H4 (cell line): ENCODE measurements around the gene SP7. TPM values are rescaled to one million over a fixed set of nuclear protein-coding genes. Genes with fewer than 3 reads are reported as not detected.
"Not testable (repeated sequence)": the region's sequence is repeated elsewhere in the genome, so short reads cannot be mapped to it uniquely, and the experiment has no call there.

ENCODE experiments used
- DNase-seq: peaks from one replicate; pipeline ENCODE4 v3.0.0-alpha.2; 2015; ENCODE audit warnings: low spot score
- total RNA-seq: library from RNA; depleted of rRNA; stranded (reverse); fragments of >200 nt; shearing (Covaris generic); gene quantifications from 2 replicates; pipeline ENCODE4 v1.2.3, GENCODE V29; 2014

Gene SP7
- total RNA-seq, 1 experiment from 2014 or later: not detected

DNA sequence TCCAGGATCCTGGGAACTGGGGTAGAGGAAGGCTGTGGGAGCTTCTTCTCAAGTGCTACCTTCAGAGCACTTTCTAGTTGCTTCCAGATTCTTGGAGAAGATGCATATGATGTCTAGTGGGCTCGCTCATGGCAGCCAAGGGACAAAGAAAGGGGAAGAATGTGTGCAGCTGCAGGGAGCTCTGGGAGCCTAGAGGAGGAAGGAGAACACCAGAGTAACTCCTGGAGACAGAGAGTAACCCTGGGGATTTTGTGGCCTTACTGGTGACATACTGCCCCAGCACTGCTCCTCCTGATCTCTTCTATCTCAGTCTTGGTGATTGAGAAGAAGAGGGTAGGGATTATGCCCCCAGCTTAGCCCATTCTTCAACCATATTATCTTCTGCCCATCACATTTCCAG lies 10.3 kb upstream of the SP7 start:
- no peak for DNase-seq

DNA sequence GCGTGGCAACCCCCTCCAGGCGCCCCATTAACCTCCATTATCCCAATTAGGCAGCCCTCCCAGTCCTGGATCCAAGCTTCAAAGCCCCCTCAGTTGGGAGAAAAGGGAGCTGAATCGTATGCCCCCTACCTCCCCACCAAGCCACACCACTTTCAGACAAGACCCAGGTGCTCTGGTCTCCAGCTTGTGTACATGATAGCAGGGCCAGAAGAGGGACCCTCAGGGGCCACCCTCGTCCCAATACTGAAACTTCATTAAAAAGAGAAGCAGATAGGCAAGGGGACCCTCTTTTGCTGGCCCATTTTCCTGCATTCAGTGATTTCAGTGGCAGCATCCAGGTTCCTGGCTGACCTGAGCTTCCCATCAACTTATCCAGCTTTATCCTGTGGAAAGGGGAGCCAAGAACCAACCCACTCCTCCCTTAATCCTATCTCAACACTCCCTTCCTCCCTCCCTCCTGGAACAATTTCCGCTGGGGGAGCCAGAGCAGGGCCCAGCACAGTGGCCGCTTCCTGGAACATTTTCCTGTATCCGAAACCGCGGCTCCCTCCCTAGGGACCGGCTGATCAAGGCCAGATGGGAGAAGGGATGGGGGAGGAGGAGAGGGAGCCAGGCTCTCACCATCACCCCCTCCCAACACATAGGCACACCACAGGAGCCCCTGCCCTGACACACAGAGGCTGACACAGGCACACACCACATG lies 9.5 kb upstream of the SP7 start:
- peak; percentile 48 for DNase-seq

GRCh38 chr12:53344824-53345485 lies 8.8 kb upstream of the SP7 start:
- DNase-seq: peak; percentile 58

DNA sequence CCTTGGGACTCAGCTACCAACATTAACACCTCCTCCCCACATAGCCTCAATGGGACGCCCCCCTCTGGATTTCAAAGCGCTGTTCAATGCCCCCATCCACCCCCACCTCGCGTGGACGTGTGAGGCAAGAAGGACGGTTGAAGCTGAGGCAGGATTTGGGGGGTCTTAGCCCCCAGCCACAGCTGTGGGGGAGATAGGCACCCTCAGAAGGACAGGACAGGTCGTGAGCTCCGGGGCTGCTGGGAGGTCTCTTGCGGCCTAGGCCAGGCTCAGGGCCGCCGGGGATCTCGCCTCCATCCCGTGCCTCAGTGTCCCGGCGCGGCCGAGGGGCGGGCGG lies 8.3 kb upstream of the SP7 start:
- DNase-seq: no peak

DNA sequence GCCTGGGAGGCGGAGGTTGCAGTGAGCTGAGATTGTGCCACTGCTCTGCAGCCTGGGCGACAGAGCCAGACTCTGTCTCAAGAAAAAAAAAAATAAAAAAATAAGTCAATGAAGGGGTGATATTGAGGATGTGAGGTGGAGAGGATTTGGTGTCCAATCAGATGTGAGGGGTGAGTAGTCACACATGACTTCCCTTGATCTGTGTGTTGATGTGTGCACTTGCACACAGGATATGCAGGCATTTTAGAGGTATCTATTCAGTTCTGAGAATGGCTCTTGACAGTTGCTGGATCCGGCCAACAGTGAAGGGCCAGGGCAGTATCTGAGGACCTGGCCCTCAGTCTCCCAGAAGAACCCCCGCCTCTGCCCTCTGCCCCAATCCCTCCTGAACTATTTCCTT lies 7.8 kb upstream of the SP7 start:
- DNase-seq: no peak

- no peak for DNase-seq
Observed at GRCh38 chr12:53343449-53343848, 7.3 kb upstream of the SP7 start.

- DNase-seq: no peak
Observed at GRCh38 chr12:53340398-53340797, 4.2 kb upstream of the SP7 start.

- DNase-seq: no peak
Observed at GRCh38 chr12:53338916-53339315, 2.8 kb upstream of the SP7 start.

DNA sequence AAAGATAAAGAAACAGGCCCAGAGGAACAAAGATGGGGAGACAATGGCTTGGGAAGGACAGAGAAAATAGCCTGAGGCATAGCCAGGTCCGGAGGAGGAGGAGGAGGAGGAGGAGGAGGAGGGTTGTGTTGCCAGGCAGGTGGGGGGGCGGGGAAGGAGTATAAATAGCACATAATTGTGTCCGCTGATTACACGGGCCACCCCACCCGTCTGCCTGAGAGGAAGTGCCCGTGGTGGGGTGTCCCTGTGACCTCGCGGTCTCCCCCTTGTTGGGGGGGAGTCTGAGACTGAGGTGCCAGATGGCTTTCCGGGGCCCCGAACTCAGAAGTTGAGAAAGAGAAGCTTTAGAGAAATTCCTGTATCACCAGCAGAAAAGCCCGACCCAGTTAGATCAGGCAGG lies 1.9 kb upstream of the SP7 start:
- no peak for DNase-seq

- no peak for DNase-seq
Observed at GRCh38 chr12:53334822-53335221, 1.3 kb downstream of the SP7 start.

- DNase-seq: no peak
Observed at GRCh38 chr12:53333845-53334244, 2.3 kb downstream of the SP7 start.

- DNase-seq: no peak
Observed at GRCh38 chr12:53333289-53333688, 2.9 kb downstream of the SP7 start.

GRCh38 chr12:53332744-53333143 lies 3.4 kb downstream of the SP7 start:
- DNase-seq: no peak

DNA sequence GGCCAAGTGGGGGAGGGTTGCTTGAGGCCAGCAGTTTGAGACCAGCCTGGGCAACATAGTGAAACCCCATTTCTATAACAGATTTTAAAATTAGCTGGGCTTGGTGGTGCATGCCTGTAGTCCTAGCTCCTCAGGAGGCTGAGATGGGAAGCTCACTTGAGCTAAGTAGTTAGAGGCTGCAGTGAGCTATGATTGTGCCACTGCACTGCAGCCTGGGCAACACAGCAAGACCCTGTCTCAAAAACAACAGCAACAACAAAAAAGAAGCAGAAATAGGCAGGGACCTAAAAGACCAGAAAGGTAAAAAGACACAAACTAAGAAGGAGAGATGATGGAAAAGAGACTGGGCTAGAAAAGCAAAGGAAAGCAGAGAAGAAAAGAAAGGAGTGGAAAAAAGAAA lies 3.8 kb downstream of the SP7 start:
- not testable (repeated sequence) for DNase-seq

GRCh38 chr12:53330671-53331070 lies 5.5 kb downstream of the SP7 start:
- no peak for DNase-seq

DNA sequence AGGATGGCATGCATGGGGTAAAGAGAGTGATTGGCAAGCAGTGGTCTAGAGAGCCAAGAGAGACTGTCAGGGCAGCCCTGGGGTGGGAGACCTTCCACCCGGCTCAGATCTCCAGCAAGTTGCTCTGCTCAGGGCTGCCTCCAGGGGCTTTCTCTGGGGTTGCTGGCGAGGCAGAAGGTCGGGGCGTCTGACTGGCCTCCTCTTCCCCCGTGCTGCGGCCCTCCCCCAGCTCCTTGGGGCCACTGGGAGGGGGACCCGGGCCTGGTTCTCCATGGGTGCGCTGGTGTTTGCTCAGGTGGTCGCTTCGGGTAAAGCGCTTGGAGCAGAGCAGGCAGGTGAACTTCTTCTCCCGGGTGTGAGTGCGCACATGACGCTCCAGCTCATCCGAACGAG lies 8.1 kb downstream of the SP7 start:
- DNase-seq: no peak

DNA sequence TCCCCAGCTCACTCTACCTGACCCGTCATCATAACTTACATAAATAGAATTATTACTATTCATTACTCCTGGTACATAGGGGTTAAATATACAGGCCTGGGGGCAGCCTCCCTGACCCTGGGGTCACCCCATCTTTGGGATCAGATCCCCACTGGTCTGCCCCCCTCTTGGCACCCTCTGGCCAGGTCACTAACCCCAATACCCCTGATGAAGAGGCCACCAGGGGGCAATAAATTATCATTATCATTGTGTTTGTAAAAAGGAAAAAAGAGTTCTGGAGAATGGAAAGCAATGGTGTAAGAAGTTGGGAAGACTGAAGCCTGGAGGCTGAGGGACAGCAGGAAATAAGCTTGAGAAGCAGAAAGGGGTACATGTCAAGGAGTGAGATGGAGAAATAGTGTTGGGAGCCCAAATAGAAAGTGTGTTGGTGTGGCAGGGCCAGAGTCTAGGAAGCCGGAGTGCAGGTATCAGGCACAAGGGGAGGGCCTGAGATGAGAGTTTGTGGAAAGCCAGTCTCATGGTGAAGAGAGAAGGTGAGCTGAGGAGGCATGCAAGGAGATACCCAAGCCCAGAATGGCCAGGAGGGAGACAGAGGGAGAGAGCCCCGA lies 8.6 kb downstream of the SP7 start:
- DNase-seq: no peak

GRCh38 chr12:53326460-53327185 lies 9.5 kb downstream of the SP7 start:
- no peak for DNase-seq

GRCh38 chr12:53325511-53326061 lies 10.6 kb downstream of the SP7 start:
- DNase-seq: no peak

DNA sequence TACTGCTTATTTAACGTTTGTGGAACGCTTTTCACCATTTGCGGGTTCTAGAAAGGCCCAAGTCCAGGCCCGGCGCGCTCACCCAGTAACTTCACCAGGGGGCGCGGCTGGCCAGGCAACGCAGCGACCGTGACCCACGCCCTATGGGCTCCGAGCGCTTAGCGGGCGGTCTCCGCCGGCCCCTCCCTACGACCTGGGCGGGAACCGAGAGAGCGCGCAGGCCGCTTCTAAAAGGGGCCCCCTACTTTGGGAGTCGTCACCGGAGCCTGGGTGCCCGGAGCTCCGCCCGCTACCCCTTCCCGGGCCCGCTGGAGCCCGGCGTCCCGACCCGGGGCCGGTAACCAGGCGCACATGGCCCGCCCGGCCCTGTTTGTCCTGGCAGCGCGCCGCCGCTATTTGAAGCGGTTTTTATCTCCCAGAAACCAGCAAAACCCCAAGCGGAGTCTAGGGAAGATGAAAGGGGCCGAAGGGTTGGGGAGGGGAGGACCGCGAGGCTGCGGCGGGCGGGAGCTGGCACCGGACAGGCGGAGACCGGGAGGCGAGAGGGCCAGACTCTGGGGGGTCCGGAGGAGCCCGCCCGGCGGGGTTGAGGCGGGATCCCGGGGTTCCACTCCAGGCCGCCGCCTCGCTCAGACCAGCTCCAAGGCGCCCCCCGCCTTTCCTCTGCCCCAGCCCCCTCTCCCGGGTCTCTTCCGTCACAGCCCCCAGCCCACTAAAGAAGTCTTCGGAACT lies 11.2 kb downstream of the SP7 start:
- DNase-seq: peak; percentile 86

DNA sequence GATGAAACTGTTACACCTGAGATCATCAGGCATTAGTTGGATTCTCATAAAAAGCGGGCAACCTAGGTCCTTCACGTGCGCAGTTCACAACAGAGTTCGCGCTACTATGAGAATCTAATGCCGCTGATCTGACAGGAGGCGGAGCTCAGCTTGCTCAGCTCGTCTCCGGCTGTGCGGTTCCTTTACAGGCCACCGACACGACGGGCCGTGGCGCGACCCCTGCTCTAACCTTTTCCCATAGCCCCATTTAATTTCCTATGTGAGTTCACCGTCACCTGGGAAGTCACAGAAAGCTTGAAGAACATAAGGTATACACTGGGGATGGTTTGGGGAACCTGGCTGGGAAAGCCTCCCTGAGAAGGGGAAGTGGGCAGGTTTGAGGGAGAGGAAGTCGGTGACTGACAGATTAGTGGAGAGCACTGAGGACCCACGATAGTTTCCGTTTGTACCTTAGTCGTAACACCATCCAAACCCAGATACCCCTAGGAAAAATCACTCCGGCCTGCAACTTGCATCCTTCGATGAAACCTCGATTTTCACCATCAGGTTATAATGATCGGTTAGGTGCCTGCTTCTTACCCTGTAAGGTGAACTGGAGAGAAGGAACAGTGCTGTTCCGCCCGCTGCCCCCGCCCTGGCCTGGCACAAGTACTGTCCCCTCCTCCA lies 11.9 kb downstream of the SP7 start:
- DNase-seq: no peak
